Stimulated activated CD4-positive, alpha-beta T cell treated with anti-CD3 and anti-CD28 coated beads, Interleukin-4, amount 100 ng/mL, for 24 hours (primary cell): ENCODE data around the gene MEGF6.
"Not testable (repeated sequence)": the region's sequence is repeated elsewhere in the genome, so short reads cannot be mapped to it uniquely, and the experiment has no call there.

Experiments used
- DNase-seq: peaks from one replicate; pipeline ENCODE4 v3.0.0-alpha.2; 2020

The MEGF6 gene

GRCh38 chr1:3590139-3590763, 21.1 kb downstream of the MEGF6 start:
- DNase-seq: no peak

- no peak for DNase-seq
These were observed 22.9 kb downstream of the MEGF6 start for GRCh38 chr1:3588395-3588794.

GRCh38 chr1:3586986-3587759, 24.1 kb downstream of the MEGF6 start:
- no peak for DNase-seq

- DNase-seq: no peak
These were observed 25.3 kb downstream of the MEGF6 start for GRCh38 chr1:3585940-3586568.

GRCh38 chr1:3585353-3585868, 25.9 kb downstream of the MEGF6 start:
- DNase-seq: not testable (repeated sequence)

- peak; percentile 35 for DNase-seq
These were observed 26.4 kb downstream of the MEGF6 start for GRCh38 chr1:3584915-3585314.

- not testable (repeated sequence) for DNase-seq
These were observed 27.6 kb downstream of the MEGF6 start for GRCh38 chr1:3583751-3584150.

GRCh38 chr1:3581296-3582036, 29.8 kb downstream of the MEGF6 start:
- DNase-seq: no peak

- DNase-seq: no peak
These were observed 31.1 kb downstream of the MEGF6 start for GRCh38 chr1:3580231-3580630.

GRCh38 chr1:3579626-3580025, 31.7 kb downstream of the MEGF6 start:
- DNase-seq: no peak

GRCh38 chr1:3578906-3579305, 32.4 kb downstream of the MEGF6 start:
- DNase-seq: no peak

GRCh38 chr1:3578433-3578805, 32.9 kb downstream of the MEGF6 start:
- DNase-seq: no peak

GRCh38 chr1:3577711-3578432, 33.4 kb downstream of the MEGF6 start:
- no peak for DNase-seq

GRCh38 chr1:3577300-3577699, 34.0 kb downstream of the MEGF6 start:
- DNase-seq: no peak

GRCh38 chr1:3575993-3576392, 35.3 kb downstream of the MEGF6 start:
- DNase-seq: no peak

- not testable (repeated sequence) for DNase-seq
These were observed 35.8 kb downstream of the MEGF6 start for GRCh38 chr1:3575515-3575914.

GRCh38 chr1:3573500-3573899, 37.8 kb downstream of the MEGF6 start:
- no peak for DNase-seq

GRCh38 chr1:3572638-3573037, 38.7 kb downstream of the MEGF6 start:
- not testable (repeated sequence) for DNase-seq

- no peak for DNase-seq
These were observed 40.0 kb downstream of the MEGF6 start for GRCh38 chr1:3571263-3571662.

GRCh38 chr1:3570066-3570986, 41.0 kb downstream of the MEGF6 start:
- no peak for DNase-seq

GRCh38 chr1:3569436-3569835, 41.9 kb downstream of the MEGF6 start:
- no peak for DNase-seq
